Mammary epithelial cell (primary cell): ENCODE data around the gene UHMK1.
"Not testable (repeated sequence)": the region's sequence is repeated elsewhere in the genome, so short reads cannot be mapped to it uniquely, and the experiment has no call there.

Experiments
- CTCF ChIP-seq, 2 donors: IDR thresholded peaks in 1 of 2; conservative IDR thresholded peaks in 1 of 2; 2 replicates each; pipeline ENCODE4 v1.5.1; 2011 to 2012; ENCODE audit warnings: inconsistent platforms in 2 of 2, low read length in 2 of 2, mild to moderate bottlenecking in 2 of 2, control low read depth in 1 of 2, low read depth in 1 of 2; ENCODE audit not compliant: insufficient read depth in 1 of 2; ENCODE audit errors: extremely low read depth in 1 of 2
- EZH2 ChIP-seq: IDR thresholded peaks from 2 replicates; pipeline ENCODE4 v1.6.1; 2012; ENCODE audit warnings: low read length, inconsistent platforms, borderline replicate concordance

GRCh38 chr1:162495531-162496233 is 1.9 kb upstream of the UHMK1 start:
- TF ChIP-seq CTCF (conservative IDR thresholded peaks at IDR 0.05 in 1 of 2, IDR thresholded peaks at IDR 0.05 in 1 of 2; ENCODE audit: extremely low read depth in 1 of 2, insufficient read depth in 1 of 2, low read depth in 1 of 2, low read length in 2 of 2); EZH2: not testable (repeated sequence)
